NCI-H1048 (cell line): ENCODE measurements around the gene PRSS48.
"Not testable (repeated sequence)": the region's sequence is repeated elsewhere in the genome, so short reads cannot be mapped to it uniquely, and the experiment has no call there.

Experiments
- DNase-seq: peaks from one replicate; lab custom pipeline; 2025; lab: John Stamatoyannopoulos, UW

PRSS48 gene

DNA sequence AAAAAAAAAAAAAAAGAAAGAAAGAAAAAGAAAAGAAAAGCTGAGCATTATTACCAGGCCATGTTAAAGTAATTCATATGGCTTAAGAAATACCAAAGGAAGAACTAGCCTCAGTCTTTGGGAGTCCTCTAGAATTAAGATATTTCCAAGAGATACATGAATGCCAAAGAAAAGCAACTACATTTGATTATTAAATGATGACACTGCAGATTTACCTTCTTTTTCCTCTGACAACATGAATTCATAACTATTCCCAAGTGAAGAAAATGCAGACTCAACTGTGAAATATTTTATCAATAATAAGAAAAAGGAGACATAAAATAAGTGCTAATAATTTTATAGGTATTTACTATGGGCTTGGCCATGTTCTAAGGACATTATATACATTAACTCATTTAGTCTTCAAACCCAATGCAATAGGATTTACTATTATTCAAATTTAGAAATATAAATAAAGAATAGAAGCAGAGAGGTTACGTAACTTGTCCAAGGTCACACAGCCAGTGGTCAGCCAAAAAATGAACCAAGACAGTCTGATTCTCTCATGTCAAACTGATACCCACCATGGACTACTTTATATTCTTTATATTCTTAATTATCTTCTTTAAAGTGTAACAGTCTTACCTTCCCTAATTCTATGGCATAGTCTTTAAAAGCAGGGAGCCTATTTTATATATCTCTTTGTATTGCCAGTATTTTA is 41.5 kb downstream of the PRSS48 start:
- DNase-seq = no peak

DNA sequence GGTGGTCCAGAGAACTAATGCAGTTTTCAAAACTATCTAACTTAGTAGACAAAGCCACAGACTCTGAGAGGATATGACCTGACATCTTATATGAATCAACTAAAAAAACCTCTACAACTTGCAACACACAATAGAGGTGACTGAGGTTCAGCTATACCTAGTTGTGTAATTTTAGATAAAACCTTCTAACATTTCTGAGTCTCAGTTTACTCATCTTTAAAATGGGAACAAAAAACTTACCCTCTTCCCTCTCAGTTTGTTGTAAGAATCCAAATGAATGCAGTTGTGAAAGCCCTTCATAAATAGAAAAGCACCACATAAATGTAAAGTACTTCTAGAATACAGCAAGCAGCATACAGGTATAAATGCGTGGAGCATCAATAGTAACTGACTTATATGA is 42.5 kb downstream of the PRSS48 start:
- DNase-seq = no peak

DNA sequence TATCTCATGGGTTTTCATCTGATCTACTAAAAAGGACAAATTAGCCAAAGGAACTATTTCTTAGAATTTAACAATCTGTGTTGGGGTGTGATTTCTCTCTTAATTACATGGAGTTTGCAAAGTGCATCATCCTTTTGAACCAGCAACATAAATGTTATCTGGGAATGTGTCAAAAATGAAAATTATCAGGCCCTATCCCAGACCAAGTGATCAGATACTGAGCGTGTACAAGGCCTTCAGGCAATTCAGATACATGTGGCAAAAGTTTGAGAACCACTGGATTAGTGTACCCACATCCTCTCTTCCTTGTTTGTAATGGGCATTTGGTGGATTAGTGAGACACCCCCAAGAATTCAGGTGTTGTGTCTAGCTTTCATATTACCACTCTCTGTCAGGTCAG is 44.6 kb downstream of the PRSS48 start:
- DNase-seq = no peak

DNA sequence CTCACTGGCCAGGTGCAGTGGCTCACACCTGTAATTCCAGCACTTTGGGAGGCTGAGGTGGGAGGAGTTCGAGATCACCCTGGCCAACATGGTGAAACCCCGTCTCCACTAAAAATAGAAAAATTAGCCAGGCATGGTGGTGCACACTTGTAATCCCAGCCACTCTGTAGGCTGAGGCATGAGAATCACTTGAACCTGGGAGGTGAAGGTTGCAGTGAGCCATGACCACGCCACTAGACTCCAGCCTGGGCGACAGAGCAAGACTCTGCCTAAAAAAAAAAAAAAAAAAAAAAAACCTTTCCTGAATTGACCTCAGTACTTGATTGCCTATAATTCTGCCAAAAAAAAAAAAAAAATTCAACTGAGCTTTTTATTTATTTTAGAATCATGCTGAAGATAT is 45.2 kb downstream of the PRSS48 start:
- DNase-seq = not testable (repeated sequence)

- DNase-seq = no peak
Measured at GRCh38 chr4:151322570-151322969, 45.6 kb downstream of the PRSS48 start.

DNA sequence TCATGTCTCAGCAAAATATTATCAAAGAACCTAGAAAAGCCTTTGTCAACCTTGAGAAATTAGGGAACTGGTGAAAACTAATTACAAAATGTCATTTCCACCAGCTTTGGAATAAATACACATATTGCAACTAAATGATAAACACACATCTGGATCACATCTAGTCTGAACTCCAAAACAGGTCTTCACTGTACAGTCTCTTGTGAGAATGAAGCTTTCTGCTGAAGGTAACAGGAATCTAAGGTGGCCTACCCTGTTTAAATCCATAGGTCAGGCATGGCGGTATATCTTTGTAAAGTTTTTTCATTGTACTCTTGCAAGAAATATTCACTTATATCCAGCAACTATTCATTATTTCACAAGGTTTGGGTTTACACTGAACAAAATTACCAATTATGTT is 46.7 kb downstream of the PRSS48 start:
- no peak for DNase-seq

DNA sequence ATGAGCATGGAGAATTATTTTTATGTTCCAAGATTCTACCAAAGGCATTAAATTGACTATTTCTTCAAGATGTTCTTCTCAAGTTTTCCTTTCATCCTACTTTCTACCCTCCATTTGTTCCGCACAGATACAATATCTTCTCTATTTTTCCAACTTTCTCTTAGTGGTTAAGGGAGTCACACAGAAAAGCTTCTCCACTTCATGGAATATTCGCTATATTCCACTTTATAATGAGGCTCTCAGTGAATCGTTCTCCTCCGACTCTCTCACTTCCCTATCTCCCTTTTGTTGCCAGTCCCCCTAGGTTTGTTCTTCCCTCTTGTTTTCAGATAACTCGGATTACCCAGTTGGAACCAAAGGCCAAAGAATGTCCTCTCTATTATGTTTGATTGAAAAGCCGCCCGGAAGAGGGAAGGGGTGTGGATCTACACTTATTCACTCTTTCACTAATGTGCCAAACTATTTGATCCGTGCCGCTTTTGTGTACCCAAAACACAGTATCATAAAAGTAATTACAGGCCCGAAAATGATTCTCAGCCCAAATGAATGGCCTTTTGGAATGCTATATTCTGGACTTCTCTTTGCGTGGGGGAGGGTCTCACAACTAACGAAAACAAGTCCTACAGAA is 47.3 kb downstream of the PRSS48 start:
- DNase-seq = no peak

DNA sequence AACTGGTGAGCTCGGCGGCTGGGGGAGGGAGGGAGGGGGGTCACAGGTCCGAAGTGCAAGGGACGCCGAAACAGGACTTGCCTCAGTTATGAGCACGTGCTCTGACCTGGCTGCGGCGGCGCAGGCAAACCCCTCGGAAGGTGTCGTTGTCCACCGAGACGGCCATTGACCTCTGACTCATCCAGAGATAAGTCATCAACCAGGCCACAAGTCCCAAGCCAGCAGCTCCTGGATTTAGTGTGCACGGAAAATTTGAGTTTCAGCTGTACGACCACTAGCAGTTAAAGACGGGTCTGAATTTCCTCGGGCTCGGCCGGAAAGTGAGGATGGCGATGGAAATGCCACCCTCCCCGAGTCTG is 47.8 kb downstream of the PRSS48 start:
- DNase-seq = no peak

- peak; percentile 22 for DNase-seq
Measured at GRCh38 chr4:151325111-151325948, 48.4 kb downstream of the PRSS48 start, which contains the start of gene SH3D19. SH3D19 (minus strand) TSS chr4:151325605; CDS start chr4:151325352, 253 bp downstream.

GRCh38 chr4:151325949-151326246 is 48.9 kb downstream of the PRSS48 start:
- DNase-seq = no peak

DNA sequence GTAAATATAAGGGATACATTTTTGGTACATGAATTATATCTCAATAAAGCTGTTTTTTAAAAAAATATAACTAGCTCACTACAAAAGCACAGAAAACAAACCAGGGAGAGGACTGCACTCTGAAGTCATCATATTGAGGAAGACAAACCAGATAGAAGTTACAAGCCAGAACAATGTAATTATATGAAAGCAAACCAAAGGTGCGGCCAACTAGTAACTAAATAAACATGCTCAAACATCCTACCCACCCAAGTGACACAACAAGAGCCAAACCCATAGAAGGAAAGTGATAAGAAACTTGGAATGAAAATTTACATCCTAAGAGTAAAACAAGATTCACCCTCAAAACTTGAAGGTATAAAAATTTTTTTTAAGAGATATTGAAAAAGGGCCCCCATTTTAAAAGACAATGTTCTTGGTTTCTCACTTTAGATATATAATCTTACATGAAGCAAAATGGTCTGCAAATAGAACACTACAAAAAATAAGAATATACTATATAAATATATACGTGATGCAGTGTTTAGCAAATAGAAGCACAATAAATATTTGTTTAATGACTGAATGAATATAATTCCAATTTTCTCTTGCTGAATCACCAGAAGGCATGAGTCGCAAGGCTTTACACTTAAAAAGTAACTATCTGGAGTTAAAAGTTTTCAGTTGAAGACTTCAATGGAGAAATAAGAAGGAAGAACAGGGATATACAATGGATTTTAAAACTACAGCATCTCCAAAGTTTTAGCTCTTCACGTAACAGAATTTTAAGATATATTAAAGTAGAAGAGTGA is 52.5 kb downstream of the PRSS48 start:
- DNase-seq = no peak

GRCh38 chr4:151331276-151332042 is 54.5 kb downstream of the PRSS48 start:
- DNase-seq = no peak

GRCh38 chr4:151339467-151339866 is 62.5 kb downstream of the PRSS48 start:
- DNase-seq = no peak

GRCh38 chr4:151340751-151341385 is 63.9 kb downstream of the PRSS48 start:
- DNase-seq = no peak
